CMK (cell line): ENCODE data around the gene PPP2R2D.
"Not testable (repeated sequence)": the region's sequence is repeated elsewhere in the genome, so short reads cannot be mapped to it uniquely, and the experiment has no call there.

Source experiments
- DNase-seq: peaks from one replicate; pipeline ENCODE4 v3.0.0-alpha.2; 2010; ENCODE audit warnings: low read depth

The PPP2R2D gene

GRCh38 chr10:131868436-131868835 lies 32.4 kb upstream of the PPP2R2D start:
- DNase-seq = no peak

- DNase-seq = no peak
These were observed 31.5 kb upstream of the PPP2R2D start for GRCh38 chr10:131869344-131869743.

GRCh38 chr10:131870411-131870810 lies 30.4 kb upstream of the PPP2R2D start:
- no peak for DNase-seq

- no peak for DNase-seq
These were observed 29.8 kb upstream of the PPP2R2D start for GRCh38 chr10:131870831-131871672.

- no peak for DNase-seq
These were observed 29.2 kb upstream of the PPP2R2D start for GRCh38 chr10:131871673-131872005.

GRCh38 chr10:131872011-131872826 lies 28.6 kb upstream of the PPP2R2D start:
- DNase-seq = no peak

GRCh38 chr10:131872827-131873375 lies 27.9 kb upstream of the PPP2R2D start:
- no peak for DNase-seq

- DNase-seq = peak; percentile 33
These were observed 25.8 kb upstream of the PPP2R2D start for GRCh38 chr10:131874991-131875451.

- no peak for DNase-seq
These were observed 25.3 kb upstream of the PPP2R2D start for GRCh38 chr10:131875501-131875900.

GRCh38 chr10:131876017-131876416 lies 24.8 kb upstream of the PPP2R2D start:
- DNase-seq = no peak

- DNase-seq = no peak
These were observed 24.3 kb upstream of the PPP2R2D start for GRCh38 chr10:131876508-131876907.

- DNase-seq = no peak
These were observed 20.7 kb upstream of the PPP2R2D start for GRCh38 chr10:131880016-131880590.

GRCh38 chr10:131881104-131881880 lies 19.5 kb upstream of the PPP2R2D start:
- DNase-seq = no peak

GRCh38 chr10:131882151-131882550 lies 18.7 kb upstream of the PPP2R2D start:
- DNase-seq = no peak

GRCh38 chr10:131882590-131883451 lies 18.0 kb upstream of the PPP2R2D start:
- no peak for DNase-seq

- not testable (repeated sequence) for DNase-seq
These were observed 17.0 kb upstream of the PPP2R2D start for GRCh38 chr10:131883621-131884393.

GRCh38 chr10:131885391-131886165 lies 15.2 kb upstream of the PPP2R2D start:
- DNase-seq = peak; percentile 41

GRCh38 chr10:131886237-131886636 lies 14.6 kb upstream of the PPP2R2D start:
- DNase-seq = no peak

GRCh38 chr10:131888186-131888604 lies 12.6 kb upstream of the PPP2R2D start:
- no peak for DNase-seq
